A549 treated with Hydrocortisone at 1 μM for 4 hours (cell line): ENCODE results near the gene CLDN16. TPM values are rescaled to one million over a fixed set of nuclear protein-coding genes. Genes with fewer than 3 reads are reported as not detected.

Experiments used
- total RNA-seq: library from RNA; stranded (reverse); fragments of 200-300 nt; extraction: Qiagen RNA extraction; gene quantifications from 5 replicates; pipeline ENCODE4 v1.2.3, GENCODE V29; 2022

CLDN16 gene, protein sequence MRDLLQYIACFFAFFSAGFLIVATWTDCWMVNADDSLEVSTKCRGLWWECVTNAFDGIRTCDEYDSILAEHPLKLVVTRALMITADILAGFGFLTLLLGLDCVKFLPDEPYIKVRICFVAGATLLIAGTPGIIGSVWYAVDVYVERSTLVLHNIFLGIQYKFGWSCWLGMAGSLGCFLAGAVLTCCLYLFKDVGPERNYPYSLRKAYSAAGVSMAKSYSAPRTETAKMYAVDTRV
- 0.03 to 0.14 TPM (median 0.08 TPM) in 3 of 5 replicates, not detected in the others for total RNA-seq

DNA sequence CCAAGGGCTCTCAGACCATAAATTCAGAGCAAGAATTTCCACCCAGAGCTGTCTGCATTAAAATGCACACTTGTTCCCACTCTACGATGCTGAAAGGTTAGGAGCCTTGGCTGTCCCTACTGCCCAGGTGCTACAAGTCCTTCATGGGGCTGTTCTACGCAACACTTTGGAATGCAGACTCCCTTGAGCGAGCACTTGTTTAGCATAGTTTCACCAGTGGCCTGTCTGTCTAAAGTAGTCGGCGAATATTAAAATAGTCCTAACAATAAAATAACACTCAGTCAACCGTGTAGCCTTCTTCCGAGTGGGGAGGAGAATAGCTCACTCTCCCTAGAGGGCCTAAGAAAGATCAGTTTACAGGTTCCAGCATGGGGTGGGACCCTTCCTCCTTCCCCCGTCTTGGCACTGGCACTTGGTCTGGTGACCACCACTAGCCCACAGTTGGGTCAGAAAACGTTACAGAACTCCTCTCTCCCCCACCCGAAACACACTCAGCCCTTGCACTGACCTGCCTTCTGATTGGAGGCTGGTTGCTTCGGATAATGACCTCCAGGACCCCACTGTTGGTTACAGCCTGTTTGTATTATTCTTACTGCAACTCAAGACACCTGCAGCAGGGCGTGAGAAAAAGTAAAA, at the start of gene CLDN16:
Gene CLDN16 (plus strand): TSS at position 586 of the 636 bp plus-strand sequence. CDS start 167 bp downstream, outside the sequence.

DNA sequence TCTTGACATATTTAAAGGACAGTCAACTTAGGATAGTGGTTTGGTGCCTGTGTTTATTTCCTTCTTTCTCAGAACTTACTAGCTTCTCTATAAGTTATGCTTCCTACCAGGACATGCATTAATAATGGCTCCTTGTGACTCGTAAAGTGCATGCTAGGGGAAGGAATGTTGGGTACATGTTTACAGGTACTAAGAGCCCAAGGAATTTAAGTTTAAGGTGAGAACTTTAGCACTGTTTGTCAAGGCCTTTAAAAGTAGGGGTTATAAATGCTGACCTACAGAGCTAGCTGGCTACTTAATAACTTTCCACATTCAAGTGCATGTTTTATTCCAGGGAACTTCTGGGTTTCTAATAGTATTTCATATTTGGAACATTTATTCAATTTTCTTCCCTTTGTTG, 61.8 kb downstream of the CLDN16 start, which contains the start of gene TMEM207:
Gene TMEM207 (minus strand): TSS at position 101 of the 400 bp plus-strand sequence. CDS start 92 bp downstream, at position 9.

Other genes with a start within 250 kb of the CLDN16 start
- gene CLDN1, start 65.7 kb upstream of the CLDN16 start, total RNA-seq, result 17.1 to 21.7 TPM (median 19.6 TPM) in 5 replicates
- not detected in 5 replicates for gene TMEM207, start 61.7 kb downstream of the CLDN16 start, total RNA-seq
- 3.6 to 6.2 TPM (median 5.2 TPM) in 5 replicates for gene IL1RAP, start 125.9 kb downstream of the CLDN16 start, total RNA-seq